Stomach (tissue), 9 donors: ENCODE results near the gene TAPBPL. TPM values are rescaled to one million over a fixed set of nuclear protein-coding genes. Genes with fewer than 3 reads are reported as not detected.
A peak's percentile ranks its signal among the peaks of the same experiment; 100 is the strongest.

ENCODE experiments used
- DNase-seq, 2 donors: peaks; one replicate each; pipeline versions ENCODE4 v3.0.0 to v3.0.0-alpha.2; 2013 to 2019
- H3K27ac ChIP-seq, 5 donors: fragments of 200-600 bp in 4 of 5; sonication (generic) in 4 of 5; one replicate each; pipeline ENCODE4 v1.5.1; 2013 to 2019; ENCODE audit warnings: mild to moderate bottlenecking in 1 of 5, moderate library complexity in 1 of 5
- H3K27me3 ChIP-seq, 3 donors: fragments of 200-600 bp; sonication (generic); one replicate each; pipeline ENCODE4 v1.5.1; 2017 to 2019; ENCODE audit warnings: mixed run types in 1 of 3
- H3K36me3 ChIP-seq, 4 donors: fragments of 200-600 bp; sonication (generic); 1 replicate in 3 of 4; 2 replicates in 1 of 4; pipeline ENCODE4 v1.5.1; 2016 to 2019
- H3K4me1 ChIP-seq, 4 donors: fragments of 200-600 bp; sonication (generic); one replicate each; pipeline ENCODE4 v1.5.1; 2016 to 2019
- H3K4me3 ChIP-seq, 4 donors: fragments of 200-600 bp; sonication (generic) in 3 of 4; one replicate each; pipeline ENCODE4 v1.5.1; 2016 to 2019; ENCODE audit warnings: mild to moderate bottlenecking in 1 of 4
- H3K9me3 ChIP-seq, 4 donors: fragments of 200-600 bp; sonication (generic); one replicate each; pipeline ENCODE4 v1.5.1; 2016 to 2019
- CTCF ChIP-seq, 7 experiments: fragments of 450-650 bp in 4 of 7; fragments of 200-600 bp in 3 of 7; sonication (generic) in 3 of 7; IDR thresholded peaks; one replicate each; pipeline ENCODE4 v1.5.1; 2016 to 2019; ENCODE audit warnings: antibody characterized with exemption in 7 of 7, control low read depth in 2 of 7, mild to moderate bottlenecking in 1 of 7
- EP300 ChIP-seq: sonication (generic); formaldehyde crosslinking; IDR thresholded peaks from one replicate; pipeline ENCODE4 v1.6.1; 2017; ENCODE audit warnings: antibody characterized with exemption
- POLR2A ChIP-seq, 4 donors: fragments of 450-650 bp; IDR thresholded peaks; one replicate each; pipeline ENCODE4 v1.6.1; 2016; ENCODE audit warnings: antibody characterized with exemption in 4 of 4, control low read depth in 2 of 4, mild to moderate bottlenecking in 1 of 4, moderate library complexity in 1 of 4
- POLR2AphosphoS5 ChIP-seq, 3 donors: sonication (generic); formaldehyde crosslinking; IDR thresholded peaks; one replicate each; pipeline ENCODE4 v1.6.1; 2016; ENCODE audit warnings: antibody characterized with exemption in 3 of 3
- WGBS, 5 donors: extraction: QIAGEN DNeasy Blood & Tissue Kit in 3 of 5; methylation state at CpG; one replicate each; pipeline versions ENCODE4 v1.1.5 to v1.1.7; 2013 to 2018; 5-methylcytosine and 5-hydroxymethylcytosine counted together
- intact Hi-C: fragments of 100-400 bp; cut with DNase I; formaldehyde crosslinking; loops from one replicate; pipeline ENCODE4 v1.15.1; 2023; ENCODE audit warnings: low total_unique reads
- polyA plus RNA-seq, 3 donors: library from polyadenylated mRNA; stranded (reverse); fragments of 200-250 nt; gene quantifications; one replicate each; pipeline ENCODE4 v1.2.3, GENCODE V29; 2013
- total RNA-seq, 5 donors: library from RNA; depleted of rRNA; stranded (reverse); fragments of >200 nt; gene quantifications; one replicate each; pipeline versions ENCODE4 v1.1.0 to v1.2.3, GENCODE V29; 2014 to 2016
- donor health status: healthy with polysubstance abuse.
- donor health status: Bipolar disorder and iron deficiency.
- donor health status: healthy.

Gene TAPBPL
- total and polyA plus RNA-seq, 8 donors: 13.0 to 115 (median 15.5) TPM

GRCh38 chr12:6469092-6469491 is 17.2 kb downstream of the TAPBPL start:
- Histone ChIP-seq H3K36me3 (peaks cover 9 to 26% (median 21%) of the 10 kb centered on the region in 4 donors), H3K27me3 (no peaks in the 10 kb centered on the region), H3K9me3 (no peaks in the 10 kb centered on the region), H3K4me3 (peak overlapping the region; percentile 70 to 88 (median 74)), H3K27ac (peak overlapping the region in 3 of 5 donors; percentile 5 to 96 (median 11)), H3K4me1 (peaks cover 30 to 64% (median 33%) of the 10 kb centered on the region in 4 donors)
- no peak for TF ChIP-seq POLR2AphosphoS5 (IDR thresholded peaks at IDR 0.05)
- TF ChIP-seq CTCF (IDR thresholded peaks at IDR 0.05): no peak
- no peak for TF ChIP-seq EP300
- no peak for TF ChIP-seq POLR2A (IDR thresholded peaks at IDR 0.05)
- DNase-seq: no peak
- intact Hi-C loops: loop anchor here (10.0 kb wide), 1 partner anchor 144 kb away; no protein-coding TSS in a partner anchor
- 66 to 79% (median 76%) methylated on average over 6 of the region's 6 CpGs for WGBS, 5 donors

- peak overlapping the region; percentile 70 to 88 (median 74) for H3K4me3 ChIP-seq
- no peak for TF ChIP-seq POLR2AphosphoS5 (IDR thresholded peaks at IDR 0.05)
- TF ChIP-seq CTCF (IDR thresholded peaks at IDR 0.05): no peak
- TF ChIP-seq EP300: no peak
- no peak for TF ChIP-seq POLR2A (IDR thresholded peaks at IDR 0.05)
- intact Hi-C loops: loop anchor here (10.0 kb wide), 1 partner anchor 145 kb away; no protein-coding TSS in a partner anchor
- peaks cover 30 to 57% (median 33%) of the 10 kb centered on the region in 4 donors for H3K4me1 ChIP-seq
- WGBS, 5 donors: 23 to 30% (median 27%) methylated on average over 12 to 16 of the region's 16 CpGs
- no peak for DNase-seq
- H3K27ac ChIP-seq: peak overlapping the region; percentile 86 to 96 (median 91)
- no peaks in the 10 kb centered on the region for H3K9me3 ChIP-seq
- H3K27me3 ChIP-seq: no peaks in the 10 kb centered on the region
- peaks cover 2 to 19% (median 14%) of the 10 kb centered on the region in 4 donors for H3K36me3 ChIP-seq
These were observed 17.9 kb downstream of the TAPBPL start for GRCh38 chr12:6469609-6470374.

- no peaks in the 10 kb centered on the region for H3K27me3 ChIP-seq
- intact Hi-C loops: no loop called here
- H3K36me3 ChIP-seq: peaks cover 0 to 13% (median 9%) of the 10 kb centered on the region in 4 donors
- H3K9me3 ChIP-seq: no peaks in the 10 kb centered on the region
- H3K4me3 ChIP-seq: peak within 1 kb of the TSS; percentile 70 to 88 (median 74)
- H3K4me1 ChIP-seq: peaks cover 30 to 53% (median 33%) of the 10 kb centered on the region in 4 donors
- peak; percentile 98 to 99 for DNase-seq
- TF ChIP-seq EP300: no peak
- peak; percentile 87 to 100 (median 100) for TF ChIP-seq POLR2AphosphoS5 (IDR thresholded peaks at IDR 0.05)
- TF ChIP-seq POLR2A (IDR thresholded peaks at IDR 0.05): peak in 2 of 4 donors; percentile 93 to 97
- peak in 1 of 7 experiments; percentile 17 for TF ChIP-seq CTCF (IDR thresholded peaks at IDR 0.05)
- WGBS, 5 donors: 0 to 1% (median 0%) methylated on average over 3 to 69 of the region's 69 CpGs
- H3K27ac ChIP-seq: peak within 1 kb of the TSS; percentile 86 to 96 (median 91)
These were observed 18.7 kb downstream of the TAPBPL start, which contains the start of gene VAMP1 for GRCh38 chr12:6470375-6471163. TSS of gene VAMP1 (minus strand) at chr12:6470677. CDS start at chr12:6470531, 146 bp downstream.

GRCh38 chr12:6471989-6472360 is 20.1 kb downstream of the TAPBPL start:
- H3K4me1 ChIP-seq: peaks cover 30 to 39% (median 32%) of the 10 kb centered on the region in 4 donors
- H3K4me3 ChIP-seq: no peak overlapping the region
- no peaks in the 10 kb centered on the region for H3K36me3 ChIP-seq
- no peak for DNase-seq
- H3K27me3 ChIP-seq: no peaks in the 10 kb centered on the region
- 73 to 90% (median 88%) methylated on average over 1 of the region's 1 CpG for WGBS, 5 donors
- intact Hi-C loops: no loop called here
- H3K9me3 ChIP-seq: no peaks in the 10 kb centered on the region
- TF ChIP-seq POLR2AphosphoS5 (IDR thresholded peaks at IDR 0.05) (no peak), CTCF (IDR thresholded peaks at IDR 0.05) (no peak), POLR2A (IDR thresholded peaks at IDR 0.05) (no peak), EP300 (no peak)
- no peak overlapping the region for H3K27ac ChIP-seq
